ENCODE results near the gene PPP5C.

- TF ChIP-seq, protein P1, sequence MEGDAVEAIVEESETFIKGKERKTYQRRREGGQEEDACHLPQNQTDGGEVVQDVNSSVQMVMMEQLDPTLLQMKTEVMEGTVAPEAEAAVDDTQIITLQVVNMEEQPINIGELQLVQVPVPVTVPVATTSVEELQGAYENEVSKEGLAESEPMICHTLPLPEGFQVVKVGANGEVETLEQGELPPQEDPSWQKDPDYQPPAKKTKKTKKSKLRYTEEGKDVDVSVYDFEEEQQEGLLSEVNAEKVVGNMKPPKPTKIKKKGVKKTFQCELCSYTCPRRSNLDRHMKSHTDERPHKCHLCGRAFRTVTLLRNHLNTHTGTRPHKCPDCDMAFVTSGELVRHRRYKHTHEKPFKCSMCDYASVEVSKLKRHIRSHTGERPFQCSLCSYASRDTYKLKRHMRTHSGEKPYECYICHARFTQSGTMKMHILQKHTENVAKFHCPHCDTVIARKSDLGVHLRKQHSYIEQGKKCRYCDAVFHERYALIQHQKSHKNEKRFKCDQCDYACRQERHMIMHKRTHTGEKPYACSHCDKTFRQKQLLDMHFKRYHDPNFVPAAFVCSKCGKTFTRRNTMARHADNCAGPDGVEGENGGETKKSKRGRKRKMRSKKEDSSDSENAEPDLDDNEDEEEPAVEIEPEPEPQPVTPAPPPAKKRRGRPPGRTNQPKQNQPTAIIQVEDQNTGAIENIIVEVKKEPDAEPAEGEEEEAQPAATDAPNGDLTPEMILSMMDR (conservative IDR thresholded peaks at IDR 0.05; ENCODE audit: low read length), result no peak
- no peak for TF ChIP-seq EZH2phosphoT487 (IDR thresholded peaks at IDR 0.05; ENCODE audit: borderline replicate concordance)
These were observed 65.9 kb downstream of the PPP5C start for GRCh38 chr19:46412650-46413261.
